Stomach (tissue), 9 donors: ENCODE results near the gene SYNE2. TPM values are rescaled to one million over a fixed set of nuclear protein-coding genes. Genes with fewer than 3 reads are reported as not detected.
A peak's percentile ranks its signal among the peaks of the same experiment; 100 is the strongest.

ENCODE experiments used
- DNase-seq, 2 donors: peaks; one replicate each; pipeline versions ENCODE4 v3.0.0 to v3.0.0-alpha.2; 2013 to 2019
- H3K27ac ChIP-seq, 5 donors: fragments of 200-600 bp in 4 of 5; sonication (generic) in 4 of 5; one replicate each; pipeline ENCODE4 v1.5.1; 2013 to 2019; ENCODE audit warnings: mild to moderate bottlenecking in 1 of 5, moderate library complexity in 1 of 5
- H3K27me3 ChIP-seq, 3 donors: fragments of 200-600 bp; sonication (generic); one replicate each; pipeline ENCODE4 v1.5.1; 2017 to 2019; ENCODE audit warnings: mixed run types in 1 of 3
- H3K36me3 ChIP-seq, 4 donors: fragments of 200-600 bp; sonication (generic); 1 replicate in 3 of 4; 2 replicates in 1 of 4; pipeline ENCODE4 v1.5.1; 2016 to 2019
- H3K4me1 ChIP-seq, 4 donors: fragments of 200-600 bp; sonication (generic); one replicate each; pipeline ENCODE4 v1.5.1; 2016 to 2019
- H3K4me3 ChIP-seq, 4 donors: fragments of 200-600 bp; sonication (generic) in 3 of 4; one replicate each; pipeline ENCODE4 v1.5.1; 2016 to 2019; ENCODE audit warnings: mild to moderate bottlenecking in 1 of 4
- H3K9me3 ChIP-seq, 4 donors: fragments of 200-600 bp; sonication (generic); one replicate each; pipeline ENCODE4 v1.5.1; 2016 to 2019
- CTCF ChIP-seq, 7 experiments: fragments of 450-650 bp in 4 of 7; fragments of 200-600 bp in 3 of 7; sonication (generic) in 3 of 7; IDR thresholded peaks; one replicate each; pipeline ENCODE4 v1.5.1; 2016 to 2019; ENCODE audit warnings: antibody characterized with exemption in 7 of 7, control low read depth in 2 of 7, mild to moderate bottlenecking in 1 of 7
- EP300 ChIP-seq: sonication (generic); formaldehyde crosslinking; IDR thresholded peaks from one replicate; pipeline ENCODE4 v1.6.1; 2017; ENCODE audit warnings: antibody characterized with exemption
- POLR2A ChIP-seq, 4 donors: fragments of 450-650 bp; IDR thresholded peaks; one replicate each; pipeline ENCODE4 v1.6.1; 2016; ENCODE audit warnings: antibody characterized with exemption in 4 of 4, control low read depth in 2 of 4, mild to moderate bottlenecking in 1 of 4, moderate library complexity in 1 of 4
- POLR2AphosphoS5 ChIP-seq, 3 donors: sonication (generic); formaldehyde crosslinking; IDR thresholded peaks; one replicate each; pipeline ENCODE4 v1.6.1; 2016; ENCODE audit warnings: antibody characterized with exemption in 3 of 3
- WGBS, 5 donors: extraction: QIAGEN DNeasy Blood & Tissue Kit in 3 of 5; methylation state at CpG; one replicate each; pipeline versions ENCODE4 v1.1.5 to v1.1.7; 2013 to 2018; 5-methylcytosine and 5-hydroxymethylcytosine counted together
- intact Hi-C: fragments of 100-400 bp; cut with DNase I; formaldehyde crosslinking; loops from one replicate; pipeline ENCODE4 v1.15.1; 2023; ENCODE audit warnings: low total_unique reads
- polyA plus RNA-seq, 3 donors: library from polyadenylated mRNA; stranded (reverse); fragments of 200-250 nt; gene quantifications; one replicate each; pipeline ENCODE4 v1.2.3, GENCODE V29; 2013
- total RNA-seq, 5 donors: library from RNA; depleted of rRNA; stranded (reverse); fragments of >200 nt; gene quantifications; one replicate each; pipeline versions ENCODE4 v1.1.0 to v1.2.3, GENCODE V29; 2014 to 2016
- donor health status: healthy with polysubstance abuse.
- donor health status: Bipolar disorder and iron deficiency.
- donor health status: healthy.

Gene SYNE2
- total and polyA plus RNA-seq, 8 donors, result 14.4 to 280 (median 120) TPM

GRCh38 chr14:64053694-64054669 lies 201.2 kb downstream of the SYNE2 start:
- no peaks in the 10 kb centered on the region for H3K4me1 ChIP-seq
- DNase-seq, result no peak
- 80 to 86% (median 83%) methylated on average over 10 of the region's 10 CpGs for WGBS, 5 donors
- H3K9me3 ChIP-seq, result no peaks in the 10 kb centered on the region
- TF ChIP-seq CTCF (IDR thresholded peaks at IDR 0.05), result no peak
- TF ChIP-seq EP300, result no peak
- no peak for TF ChIP-seq POLR2A (IDR thresholded peaks at IDR 0.05)
- TF ChIP-seq POLR2AphosphoS5 (IDR thresholded peaks at IDR 0.05), result no peak
- no peak overlapping the region for H3K27ac ChIP-seq
- H3K27me3 ChIP-seq, result no peaks in the 10 kb centered on the region
- H3K36me3 ChIP-seq, result peaks cover 0 to 75% (median 65%) of the 10 kb centered on the region in 4 donors
- intact Hi-C loops, result no loop called here
- no peak overlapping the region for H3K4me3 ChIP-seq

- Histone ChIP-seq H3K4me3 (no peak overlapping the region), H3K27me3 (no peaks in the 10 kb centered on the region), H3K36me3 (peaks cover 0 to 58% (median 47%) of the 10 kb centered on the region in 4 donors), H3K4me1 (no peaks in the 10 kb centered on the region), H3K27ac (no peak overlapping the region), H3K9me3 (no peaks in the 10 kb centered on the region)
- no peak for DNase-seq
- intact Hi-C loops, result no loop called here
- TF ChIP-seq EP300 (no peak), POLR2AphosphoS5 (IDR thresholded peaks at IDR 0.05) (no peak), POLR2A (IDR thresholded peaks at IDR 0.05) (no peak), CTCF (IDR thresholded peaks at IDR 0.05) (no peak)
- 80 to 85% (median 84%) methylated on average over 3 to 6 of the region's 6 CpGs for WGBS, 5 donors
Measured at GRCh38 chr14:64059454-64060198, 206.8 kb downstream of the SYNE2 start.

- 64 to 89% (median 79%) methylated on average over 1 of the region's 1 CpG; no CpG with 5 or more reads in 1 of the 5 donors for WGBS, 5 donors
- no peaks in the 10 kb centered on the region for H3K27me3 ChIP-seq
- H3K36me3 ChIP-seq, result peaks cover 0 to 58% (median 51%) of the 10 kb centered on the region in 4 donors
- H3K4me3 ChIP-seq, result no peak overlapping the region
- H3K27ac ChIP-seq, result no peak overlapping the region
- intact Hi-C loops, result no loop called here
- no peaks in the 10 kb centered on the region for H3K9me3 ChIP-seq
- H3K4me1 ChIP-seq, result no peaks in the 10 kb centered on the region
- TF ChIP-seq POLR2AphosphoS5 (IDR thresholded peaks at IDR 0.05), result no peak
- DNase-seq, result no peak
Measured at GRCh38 chr14:64060199-64060545, 207.4 kb downstream of the SYNE2 start.

- no peaks in the 10 kb centered on the region for H3K9me3 ChIP-seq
- peaks cover 0 to 59% (median 51%) of the 10 kb centered on the region in 4 donors for H3K36me3 ChIP-seq
- H3K27ac ChIP-seq, result no peak overlapping the region
- peak in 1 of 2 donors; percentile 6 for DNase-seq
- TF ChIP-seq CTCF (IDR thresholded peaks at IDR 0.05) (peak in 4 of 7 experiments; percentile 12 to 34 (median 18)), POLR2AphosphoS5 (IDR thresholded peaks at IDR 0.05) (no peak)
- WGBS, 5 donors, result 75 to 95% (median 89%) methylated on average over 3 to 5 of the region's 5 CpGs
- no peaks in the 10 kb centered on the region for H3K4me1 ChIP-seq
- H3K4me3 ChIP-seq, result no peak overlapping the region
- intact Hi-C loops, result no loop called here
- H3K27me3 ChIP-seq, result no peaks in the 10 kb centered on the region
Measured at GRCh38 chr14:64060648-64061096, 207.9 kb downstream of the SYNE2 start.
